Ovary (tissue), 3 donors: ENCODE measurements around the gene QPRT.

Experiments
- CTCF ChIP-seq, 3 donors: fragments of 450-650 bp in 2 of 3; fragments of 200-600 bp in 1 of 3; IDR thresholded peaks; one replicate each; pipeline versions ENCODE4 v1.5.1 to v1.8.0; 2016 to 2022; ENCODE audit warnings: antibody characterized with exemption in 3 of 3, mild to moderate bottlenecking in 1 of 3
- POLR2A ChIP-seq: fragments of 450-650 bp; IDR thresholded peaks from one replicate; pipeline ENCODE4 v1.6.1; 2017; ENCODE audit warnings: antibody characterized with exemption, mild to moderate bottlenecking, moderate library complexity
- donor health status: DM: no; HTN: no; CAD: no.

- TF ChIP-seq CTCF (IDR thresholded peaks at IDR 0.05) (peak; percentile 32 to 81 (median 76)), POLR2A (no peak)
Measured at GRCh38 chr16:29710227-29711219, 31.5 kb downstream of the QPRT start.
